Body of pancreas (tissue), 4 donors: ENCODE measurements around the gene C1orf116. TPM values are rescaled to one million over a fixed set of nuclear protein-coding genes. Genes with fewer than 3 reads are reported as not detected.

Source experiments
- ATAC-seq: fragments of 150-250 bp; one replicate; pipeline ENCODE4 v1.9.1; 2016
- DNase-seq, 4 donors: peaks; one replicate each; pipeline ENCODE4 v3.0.0-alpha.2; 2019
- H3K27ac ChIP-seq, 4 donors: fragments of 200-600 bp; sonication (generic); 1 replicate in 3 of 4; 2 replicates in 1 of 4; pipeline versions ENCODE4 v1.5.1 to v1.6.1; 2016 to 2019; ENCODE audit warnings: mild to moderate bottlenecking in 1 of 4, mixed read lengths in 1 of 4, moderate library complexity in 1 of 4
- H3K27me3 ChIP-seq, 2 donors: fragments of 200-600 bp; sonication (generic); one replicate each; pipeline ENCODE4 v1.6.0; 2016; ENCODE audit warnings: mild to moderate bottlenecking in 1 of 2
- H3K36me3 ChIP-seq, 2 donors: fragments of 200-600 bp; sonication (generic); replicated peaks in 1 of 2; 2 replicates each; pipeline ENCODE4 v1.5.1; 2016; ENCODE audit warnings: low read depth in 2 of 2; ENCODE audit not compliant: insufficient read depth in 1 of 2
- H3K4me1 ChIP-seq: fragments of 200-600 bp; sonication (generic); one replicate; pipeline ENCODE4 v1.6.0; 2016
- H3K4me3 ChIP-seq, 2 donors: fragments of 200-600 bp; sonication (generic); 1 replicate in 1 of 2; 2 replicates in 1 of 2; pipeline ENCODE4 v1.5.1; 2016 to 2019
- H3K9me3 ChIP-seq, 3 donors: fragments of 200-600 bp; sonication (generic); 1 replicate in 2 of 3; 2 replicates in 1 of 3; pipeline ENCODE4 v1.5.1; 2016
- POLR2A ChIP-seq, 3 donors: fragments of 450-650 bp; IDR thresholded peaks; one replicate each; pipeline ENCODE4 v1.6.1; 2016; ENCODE audit warnings: antibody characterized with exemption in 3 of 3, mild to moderate bottlenecking in 2 of 3
- WGBS, 2 donors: methylation state at CpG; one replicate each; pipeline ENCODE4 v1.1.5; 2017; 5-methylcytosine and 5-hydroxymethylcytosine counted together
- intact Hi-C: fragments of 100-400 bp; cut with DNase I; formaldehyde crosslinking; loops from one replicate; pipeline ENCODE4 v1.15.1; 2023
- total RNA-seq, 2 donors: library from RNA; depleted of rRNA; stranded (reverse); fragments of >200 nt; gene quantifications; one replicate each; pipeline ENCODE4 v1.1.0, GENCODE V29; 2016
- TF ChIP-seq, protein P1 (sequence below), 7 experiments: fragments of 450-650 bp in 4 of 7; fragments of 200-600 bp in 3 of 7; sonication (generic) in 3 of 7; IDR thresholded peaks; one replicate each; pipeline ENCODE4 v1.5.1; 2016 to 2019; ENCODE audit warnings: antibody characterized with exemption in 7 of 7

C1orf116 gene
- total RNA-seq, 2 donors from 2014 or later, result 11.2 to 23.3 TPM

DNA sequence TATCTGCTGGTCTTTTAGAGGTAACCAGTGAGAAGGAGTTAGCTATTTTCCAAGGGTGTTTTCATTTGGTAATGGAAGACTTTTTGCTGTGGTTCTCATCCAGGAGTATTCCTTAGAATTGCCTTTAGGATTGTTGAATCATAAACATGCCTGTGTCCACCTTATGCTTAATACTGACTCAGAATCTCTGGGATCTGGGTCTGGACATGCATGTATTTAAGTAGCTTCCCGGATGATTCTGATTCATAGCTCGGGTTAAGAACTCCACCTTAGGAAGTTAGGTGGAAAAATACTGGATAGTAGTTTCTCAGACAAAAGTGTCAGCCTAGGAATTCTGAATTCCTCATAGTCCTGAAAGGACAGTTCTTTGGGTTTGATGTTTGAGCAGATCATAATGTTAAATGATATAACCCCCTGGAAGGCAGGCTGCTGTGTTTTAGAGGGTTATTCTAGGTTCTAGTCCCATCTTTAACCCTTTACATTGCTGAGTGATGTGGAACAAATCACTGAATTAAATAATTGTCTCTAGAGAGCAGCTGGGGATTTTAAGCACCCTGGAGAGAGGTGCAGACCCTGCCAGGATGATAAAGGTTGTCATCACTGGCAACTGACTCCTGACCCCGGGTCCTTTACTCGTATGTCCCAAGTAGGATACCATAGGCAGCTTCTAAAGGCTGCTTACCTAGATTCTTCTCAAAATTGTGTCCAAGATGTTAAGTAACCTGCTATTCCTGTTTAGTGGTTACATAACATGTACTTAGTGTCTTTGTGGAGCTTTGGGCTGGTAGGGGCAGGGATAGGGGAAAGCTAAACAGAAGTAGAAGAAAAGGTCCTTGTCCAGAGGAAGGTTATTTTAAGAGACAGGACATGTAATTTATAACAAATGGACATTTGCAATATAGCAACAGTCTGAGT, 41.6 kb upstream of the C1orf116 start:
- TF ChIP-seq, protein P1, sequence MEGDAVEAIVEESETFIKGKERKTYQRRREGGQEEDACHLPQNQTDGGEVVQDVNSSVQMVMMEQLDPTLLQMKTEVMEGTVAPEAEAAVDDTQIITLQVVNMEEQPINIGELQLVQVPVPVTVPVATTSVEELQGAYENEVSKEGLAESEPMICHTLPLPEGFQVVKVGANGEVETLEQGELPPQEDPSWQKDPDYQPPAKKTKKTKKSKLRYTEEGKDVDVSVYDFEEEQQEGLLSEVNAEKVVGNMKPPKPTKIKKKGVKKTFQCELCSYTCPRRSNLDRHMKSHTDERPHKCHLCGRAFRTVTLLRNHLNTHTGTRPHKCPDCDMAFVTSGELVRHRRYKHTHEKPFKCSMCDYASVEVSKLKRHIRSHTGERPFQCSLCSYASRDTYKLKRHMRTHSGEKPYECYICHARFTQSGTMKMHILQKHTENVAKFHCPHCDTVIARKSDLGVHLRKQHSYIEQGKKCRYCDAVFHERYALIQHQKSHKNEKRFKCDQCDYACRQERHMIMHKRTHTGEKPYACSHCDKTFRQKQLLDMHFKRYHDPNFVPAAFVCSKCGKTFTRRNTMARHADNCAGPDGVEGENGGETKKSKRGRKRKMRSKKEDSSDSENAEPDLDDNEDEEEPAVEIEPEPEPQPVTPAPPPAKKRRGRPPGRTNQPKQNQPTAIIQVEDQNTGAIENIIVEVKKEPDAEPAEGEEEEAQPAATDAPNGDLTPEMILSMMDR (IDR thresholded peaks at IDR 0.05), result no peak
- TF ChIP-seq POLR2A (IDR thresholded peaks at IDR 0.05), result no peak
- H3K27me3 ChIP-seq, result no peaks in the 10 kb centered on the region
- DNase-seq (no peak), ATAC-seq (no peak)
- H3K36me3 ChIP-seq, result peaks cover 0 to 6% of the 10 kb centered on the region in 2 donors
- intact Hi-C loops, result no loop called here
- no peak overlapping the region for H3K4me3 ChIP-seq
- 54 to 68% methylated on average over 4 of the region's 4 CpGs for WGBS, 2 donors
- H3K9me3 ChIP-seq, result no peaks in the 10 kb centered on the region
- no peaks in the 10 kb centered on the region for H3K4me1 ChIP-seq
- H3K27ac ChIP-seq, result no peak overlapping the region

DNA sequence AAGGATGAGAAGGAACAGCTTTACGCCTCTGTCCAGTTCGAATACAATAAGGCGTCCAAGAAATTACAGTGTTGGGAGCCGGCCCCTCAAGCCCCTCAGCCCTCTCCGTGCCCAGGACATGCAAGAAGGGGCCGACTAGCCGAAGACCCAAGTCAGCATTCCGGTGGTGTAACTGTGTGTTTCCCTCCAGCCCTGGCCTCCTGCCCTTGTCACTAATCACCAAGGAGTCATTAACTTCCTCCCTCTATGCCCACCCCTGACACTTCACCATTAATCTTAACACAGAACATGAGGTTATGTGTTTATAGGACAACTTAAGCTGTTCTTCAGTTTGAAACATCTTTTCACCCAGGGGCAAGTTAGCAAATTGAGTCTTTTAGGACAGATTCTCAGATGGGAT, 39.7 kb upstream of the C1orf116 start:
- ATAC-seq, result no peak
- DNase-seq, result no peak
- intact Hi-C loops, result no loop called here

DNA sequence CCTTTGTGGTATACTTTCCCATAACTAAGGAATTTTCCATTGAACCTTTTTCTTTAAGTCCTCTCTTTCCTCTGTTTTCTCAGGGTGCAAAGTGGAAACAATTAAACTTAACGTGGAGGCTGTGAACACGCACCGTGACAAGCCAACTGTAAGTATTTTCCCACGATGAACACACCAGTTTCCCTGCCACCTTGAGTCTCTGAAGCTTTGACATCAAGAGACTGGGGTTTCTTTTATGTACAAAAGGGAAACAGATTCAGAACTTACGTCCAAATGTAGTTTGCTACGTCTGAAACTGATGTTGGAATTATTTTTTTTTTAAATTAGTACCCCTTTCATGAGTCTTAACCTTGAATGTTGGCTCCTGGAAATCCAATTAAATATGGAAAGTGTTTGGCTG, 38.9 kb upstream of the C1orf116 start:
- Histone ChIP-seq H3K4me1 (no peaks in the 10 kb centered on the region), H3K9me3 (no peaks in the 10 kb centered on the region), H3K4me3 (no peak overlapping the region), H3K36me3 (peaks cover 0 to 13% of the 10 kb centered on the region in 2 donors), H3K27me3 (no peaks in the 10 kb centered on the region), H3K27ac (no peak overlapping the region)
- ATAC-seq, result no peak
- WGBS, 2 donors, result 85% methylated on average over 6 of the region's 6 CpGs
- DNase-seq, result no peak
- intact Hi-C loops, result no loop called here
- TF ChIP-seq, protein P1 (IDR thresholded peaks at IDR 0.05), result no peak
- no peak for TF ChIP-seq POLR2A (IDR thresholded peaks at IDR 0.05)

More for the DNA sequence above, 39.7 kb upstream of the C1orf116 start:
- Histone ChIP-seq H3K4me1 (no peaks in the 10 kb centered on the region), H3K27me3 (no peaks in the 10 kb centered on the region), H3K4me3 (no peak overlapping the region), H3K9me3 (no peaks in the 10 kb centered on the region), H3K27ac (no peak overlapping the region), H3K36me3 (peaks cover 0 to 13% of the 10 kb centered on the region in 2 donors)
- TF ChIP-seq, protein P1 (IDR thresholded peaks at IDR 0.05), result no peak
- no peak for TF ChIP-seq POLR2A (IDR thresholded peaks at IDR 0.05)
- WGBS, 2 donors, result 72 to 83% methylated on average over 6 to 8 of the region's 8 CpGs

DNA sequence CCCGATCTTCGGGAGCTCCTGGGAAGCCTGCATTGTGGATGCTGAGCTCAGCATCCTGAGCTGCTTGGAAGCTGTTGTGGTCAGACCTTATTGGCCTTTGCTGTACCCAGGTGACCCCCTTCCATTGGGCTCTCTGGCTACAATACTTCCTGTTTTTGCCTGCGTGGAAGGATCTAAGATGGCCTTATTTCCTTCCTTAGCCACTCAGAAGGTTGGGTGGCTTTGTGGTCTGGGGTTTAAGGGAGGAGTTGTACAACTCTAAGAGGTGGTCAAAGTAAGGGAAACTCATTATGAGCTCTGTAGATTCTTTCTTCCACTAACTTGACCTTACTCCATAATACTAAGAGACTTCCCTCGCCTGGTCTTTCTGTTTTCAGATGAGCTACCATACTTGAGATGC, 38.3 kb upstream of the C1orf116 start:
- Histone ChIP-seq H3K4me1 (no peaks in the 10 kb centered on the region), H3K27ac (no peak overlapping the region), H3K9me3 (no peaks in the 10 kb centered on the region), H3K36me3 (peaks cover 0 to 13% of the 10 kb centered on the region in 2 donors), H3K27me3 (no peaks in the 10 kb centered on the region), H3K4me3 (no peak overlapping the region)
- intact Hi-C loops, result no loop called here
- DNase-seq (no peak), ATAC-seq (no peak)
- no peak for TF ChIP-seq POLR2A (IDR thresholded peaks at IDR 0.05)
- TF ChIP-seq, protein P1 (IDR thresholded peaks at IDR 0.05), result no peak
- 63 to 89% methylated on average over 4 of the region's 4 CpGs for WGBS, 2 donors
